Mesenchymal stem cell (in vitro differentiated cells and primary cell): Measurements from ENCODE around the gene CRB1.

Source experiments
- DNase-seq: peaks from one replicate; pipeline ENCODE4 v3.0.0-alpha.2; 2013
- H2AFZ ChIP-seq: one replicate; pipeline ENCODE4 v1.6.1; 2013; ENCODE audit warnings: low read depth, mild to moderate bottlenecking, control low read depth, inconsistent platforms, low read length, moderate library complexity
- H2AK5ac ChIP-seq: 2 replicates; pipeline ENCODE4 v1.6.1; 2013; ENCODE audit warnings: low read length, moderate library complexity, mild to moderate bottlenecking, inconsistent platforms; ENCODE audit not compliant: severe bottlenecking
- H2BK120ac ChIP-seq: one replicate; pipeline ENCODE4 v1.6.1; 2013; ENCODE audit warnings: low read depth, mild to moderate bottlenecking, inconsistent platforms, low read length, moderate library complexity
- H2BK12ac ChIP-seq, 2 experiments: one replicate each; pipeline ENCODE4 v1.6.1; 2013; ENCODE audit warnings: inconsistent platforms in 2 of 2, low read length in 2 of 2, mild to moderate bottlenecking in 2 of 2, moderate library complexity in 2 of 2, control low read depth in 1 of 2
- H2BK15ac ChIP-seq: one replicate; pipeline ENCODE4 v1.6.1; 2013; ENCODE audit warnings: mild to moderate bottlenecking, low read depth, inconsistent platforms; ENCODE audit not compliant: poor library complexity, severe bottlenecking
- H2BK5ac ChIP-seq: 2 replicates; pipeline ENCODE4 v1.6.1; 2013; ENCODE audit warnings: low read depth, mild to moderate bottlenecking, low read length, control low read depth, inconsistent platforms; ENCODE audit not compliant: poor library complexity, severe bottlenecking
- H3K14ac ChIP-seq, 2 experiments: one replicate each; pipeline ENCODE4 v1.6.1; 2013; ENCODE audit warnings: inconsistent platforms in 2 of 2, low read length in 2 of 2, control low read depth in 1 of 2, mild to moderate bottlenecking in 1 of 2, moderate library complexity in 1 of 2
- H3K18ac ChIP-seq, 2 experiments: one replicate each; pipeline ENCODE4 v1.6.1; 2013; ENCODE audit warnings: inconsistent platforms in 2 of 2, low read length in 2 of 2, control low read depth in 1 of 2, low read depth in 1 of 2, mild to moderate bottlenecking in 1 of 2
- H3K23ac ChIP-seq, 2 experiments: one replicate each; pipeline ENCODE4 v1.6.1; 2013; ENCODE audit warnings: inconsistent platforms in 2 of 2, low read length in 2 of 2, mild to moderate bottlenecking in 2 of 2, moderate library complexity in 2 of 2, control low read depth in 1 of 2
- H3K27ac ChIP-seq: 2 replicates; pipeline ENCODE4 v1.5.1; 2013; ENCODE audit warnings: mild to moderate bottlenecking, moderate library complexity, low read length, control low read depth, inconsistent platforms; ENCODE audit not compliant: poor library complexity, severe bottlenecking
- H3K27me3 ChIP-seq, 2 experiments: 2 replicates each; pipeline versions ENCODE4 v1.6.1 to v1.7.0; 2013; ENCODE audit warnings: low read length in 2 of 2, mild to moderate bottlenecking in 2 of 2, moderate library complexity in 2 of 2, control low read depth in 1 of 2, inconsistent platforms in 1 of 2; ENCODE audit not compliant: control insufficient read depth in 1 of 2, insufficient read depth in 1 of 2
- H3K36me3 ChIP-seq, 2 experiments: 2 replicates each; pipeline versions ENCODE4 v1.6.1 to v1.7.0; 2013; ENCODE audit warnings: low read length in 2 of 2, control low read depth in 1 of 2, inconsistent platforms in 1 of 2, low read depth in 1 of 2, mild to moderate bottlenecking in 1 of 2; ENCODE audit not compliant: insufficient read depth in 2 of 2, control insufficient read depth in 1 of 2
- H3K4ac ChIP-seq, 2 experiments: one replicate each; pipeline ENCODE4 v1.6.1; 2013; ENCODE audit warnings: inconsistent platforms in 2 of 2, low read length in 2 of 2, mild to moderate bottlenecking in 2 of 2, moderate library complexity in 2 of 2, control low read depth in 1 of 2, low read depth in 1 of 2
- H3K4me1 ChIP-seq: 2 replicates; pipeline ENCODE4 v1.6.1; 2013; ENCODE audit warnings: low read depth, low read length, control low read depth; ENCODE audit not compliant: control insufficient read depth, insufficient read depth
- H3K4me2 ChIP-seq: 2 replicates; pipeline ENCODE4 v1.6.1; 2013; ENCODE audit warnings: low read length, mild to moderate bottlenecking, inconsistent platforms; ENCODE audit not compliant: poor library complexity, severe bottlenecking
- H3K4me3 ChIP-seq, 2 experiments: 2 replicates each; pipeline versions ENCODE4 v1.5.1 to v1.7.0; 2013; ENCODE audit warnings: low read length in 2 of 2, mild to moderate bottlenecking in 2 of 2, control low read depth in 1 of 2, low read depth in 1 of 2; ENCODE audit not compliant: insufficient read depth in 1 of 2
- H3K79me1 ChIP-seq: replicated peaks from 2 replicates; pipeline ENCODE4 v1.6.1; 2013; ENCODE audit warnings: mild to moderate bottlenecking, control low read depth, low read length, inconsistent platforms; ENCODE audit not compliant: poor library complexity, severe bottlenecking
- H3K9ac ChIP-seq: 2 replicates; pipeline ENCODE4 v1.7.0; 2013; ENCODE audit warnings: mild to moderate bottlenecking, low read length, moderate library complexity
- H3K9me3 ChIP-seq: 2 replicates; pipeline ENCODE4 v1.7.0; 2013; ENCODE audit warnings: mild to moderate bottlenecking, low read length; ENCODE audit not compliant: control insufficient read depth
- H4K8ac ChIP-seq: one replicate; pipeline ENCODE4 v1.6.1; 2013; ENCODE audit warnings: inconsistent platforms, mild to moderate bottlenecking, low read length, moderate library complexity
- H4K91ac ChIP-seq: one replicate; pipeline ENCODE4 v1.6.1; 2013; ENCODE audit warnings: mild to moderate bottlenecking, low read length, inconsistent platforms
- WGBS: methylation state at CpG from one replicate; pipeline ENCODE4 v1.1.7; 2013; ENCODE audit warnings: mixed read lengths; 5-methylcytosine and 5-hydroxymethylcytosine counted together

Gene CRB1

DNA sequence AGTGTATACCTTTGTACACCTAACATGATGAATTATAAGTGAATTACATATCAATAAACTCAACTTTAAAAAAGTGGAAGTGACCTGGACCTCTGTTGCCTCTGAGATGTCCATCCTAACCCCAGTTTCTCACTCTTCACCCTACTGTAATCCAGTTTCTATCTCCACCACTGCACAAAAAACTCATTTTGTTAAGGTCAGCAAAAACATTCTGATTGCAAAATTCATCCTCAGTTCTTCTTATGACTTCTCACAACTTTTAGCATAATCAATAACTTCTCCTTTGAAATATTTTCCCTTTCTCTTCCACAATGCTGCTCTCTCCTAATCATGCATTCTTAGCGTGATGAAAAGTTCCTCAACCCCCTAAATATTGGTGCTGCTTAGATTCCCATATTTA lies 129.8 kb downstream of the CRB1 start:
- Histone ChIP-seq H2BK120ac (no peak overlapping the region), H2BK5ac (no peak overlapping the region), H2AK5ac (no peak overlapping the region), H3K4ac (no peak overlapping the region), H3K9ac (no peak overlapping the region), H3K14ac (no peak overlapping the region), H3K4me3 (no peak overlapping the region), H2AFZ (no peak overlapping the region), H4K91ac (no peak overlapping the region), H3K4me1 (no peaks in the 10 kb centered on the region), H3K27ac (no peak overlapping the region), H3K27me3 (no peaks in the 10 kb centered on the region), H3K23ac (no peak overlapping the region), H2BK12ac (no peak overlapping the region), H2BK15ac (no peak overlapping the region), H3K36me3 (no peaks in the 10 kb centered on the region), H3K9me3 (no peaks in the 10 kb centered on the region), H4K8ac (no peak overlapping the region), H3K18ac (no peak overlapping the region), H3K4me2 (no peak overlapping the region), H3K79me1 (no peaks in the 10 kb centered on the region)
- no peak for DNase-seq
- 100% methylated on average over 1 of the region's 1 CpG for WGBS

DNA sequence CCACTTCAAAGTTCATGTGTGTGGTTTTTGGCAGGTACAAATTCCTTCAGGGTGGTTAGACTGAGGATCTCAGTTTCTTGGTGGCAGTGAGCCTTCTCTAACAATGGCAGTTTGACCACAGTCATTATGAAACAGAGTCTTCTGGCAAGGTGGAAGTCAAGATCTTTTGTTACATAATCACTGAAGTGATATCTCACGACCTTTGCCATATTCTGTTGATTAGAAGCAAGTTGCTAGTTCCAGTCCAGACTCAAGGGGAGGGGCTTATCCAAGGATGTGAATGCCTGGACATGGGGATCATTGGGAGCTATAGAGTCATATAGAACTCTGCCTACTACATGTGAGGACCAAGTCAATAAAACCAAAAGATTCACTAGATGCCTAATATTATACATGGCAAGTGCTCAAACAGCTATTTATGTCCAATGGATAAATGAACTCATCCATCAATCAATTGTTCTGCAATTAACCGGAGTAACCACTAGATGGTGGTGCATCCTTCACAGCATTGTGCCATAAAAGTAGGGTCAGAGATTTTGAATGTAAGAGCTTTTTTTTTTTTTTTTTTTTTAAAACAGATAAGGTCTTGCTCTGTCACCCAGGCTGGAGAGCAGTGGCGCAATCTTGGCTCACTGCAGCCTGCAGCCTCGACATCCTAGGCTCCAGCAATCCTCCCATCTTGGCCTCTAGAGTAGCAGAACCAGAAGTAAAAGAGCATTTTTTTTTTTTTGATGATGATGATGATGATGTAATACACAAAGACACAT lies 131.9 kb downstream of the CRB1 start:
- H3K9me3 ChIP-seq: no peaks in the 10 kb centered on the region
- H4K8ac ChIP-seq: no peak overlapping the region
- H3K14ac ChIP-seq: no peak overlapping the region
- no peak overlapping the region for H4K91ac ChIP-seq
- H2BK15ac ChIP-seq: no peak overlapping the region
- no peak overlapping the region for H2AFZ ChIP-seq
- H3K4ac ChIP-seq: no peak overlapping the region
- no peak overlapping the region for H3K4me2 ChIP-seq
- no peak overlapping the region for H2BK120ac ChIP-seq
- no peak overlapping the region for H3K9ac ChIP-seq
- H3K36me3 ChIP-seq: no peaks in the 10 kb centered on the region
- no peaks in the 10 kb centered on the region for H3K27me3 ChIP-seq
- 20% methylated on average over 4 of the region's 4 CpGs for WGBS
- H3K4me1 ChIP-seq: no peaks in the 10 kb centered on the region
- H3K18ac ChIP-seq: no peak overlapping the region
- H3K27ac ChIP-seq: no peak overlapping the region
- no peak overlapping the region for H3K23ac ChIP-seq
- no peak overlapping the region for H3K4me3 ChIP-seq
- DNase-seq: peak; percentile 68
- no peaks in the 10 kb centered on the region for H3K79me1 ChIP-seq
- H2BK5ac ChIP-seq: no peak overlapping the region
- H2BK12ac ChIP-seq: no peak overlapping the region
- H2AK5ac ChIP-seq: no peak overlapping the region

DNA sequence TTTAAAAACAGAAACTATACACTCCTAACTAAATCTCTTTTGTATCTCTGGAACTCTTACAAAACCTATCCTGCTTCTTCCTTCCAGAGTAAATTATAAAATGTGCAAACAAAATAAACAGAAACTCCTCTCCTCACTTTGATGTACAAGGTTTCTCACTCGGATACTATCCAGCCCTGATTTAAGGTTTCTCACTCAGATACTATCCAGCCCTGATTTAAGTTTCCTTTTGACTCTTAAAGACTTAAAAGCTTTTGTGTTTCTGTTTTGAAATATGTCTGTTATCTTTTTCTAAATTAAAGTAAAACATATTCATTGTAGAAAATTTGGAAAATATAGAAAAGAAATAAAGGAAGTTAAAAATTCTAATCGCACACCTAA lies 132.5 kb downstream of the CRB1 start:
- no peak overlapping the region for H2BK5ac ChIP-seq
- H2AFZ ChIP-seq: no peak overlapping the region
- H2BK12ac ChIP-seq: no peak overlapping the region
- no peaks in the 10 kb centered on the region for H3K27me3 ChIP-seq
- no peak overlapping the region for H3K27ac ChIP-seq
- no peak overlapping the region for H4K91ac ChIP-seq
- no peak overlapping the region for H2AK5ac ChIP-seq
- no peaks in the 10 kb centered on the region for H3K9me3 ChIP-seq
- H3K18ac ChIP-seq: no peak overlapping the region
- no peaks in the 10 kb centered on the region for H3K36me3 ChIP-seq
- DNase-seq: no peak
- H3K9ac ChIP-seq: no peak overlapping the region
- no peak overlapping the region for H3K14ac ChIP-seq
- no peaks in the 10 kb centered on the region for H3K4me1 ChIP-seq
- no peak overlapping the region for H3K4me2 ChIP-seq
- WGBS: 75% methylated on average over 1 of the region's 2 CpGs
- no peak overlapping the region for H2BK15ac ChIP-seq
- H3K23ac ChIP-seq: no peak overlapping the region
- H4K8ac ChIP-seq: no peak overlapping the region
- H3K79me1 ChIP-seq: no peaks in the 10 kb centered on the region
- no peak overlapping the region for H3K4ac ChIP-seq
- H2BK120ac ChIP-seq: no peak overlapping the region
- H3K4me3 ChIP-seq: no peak overlapping the region

DNA sequence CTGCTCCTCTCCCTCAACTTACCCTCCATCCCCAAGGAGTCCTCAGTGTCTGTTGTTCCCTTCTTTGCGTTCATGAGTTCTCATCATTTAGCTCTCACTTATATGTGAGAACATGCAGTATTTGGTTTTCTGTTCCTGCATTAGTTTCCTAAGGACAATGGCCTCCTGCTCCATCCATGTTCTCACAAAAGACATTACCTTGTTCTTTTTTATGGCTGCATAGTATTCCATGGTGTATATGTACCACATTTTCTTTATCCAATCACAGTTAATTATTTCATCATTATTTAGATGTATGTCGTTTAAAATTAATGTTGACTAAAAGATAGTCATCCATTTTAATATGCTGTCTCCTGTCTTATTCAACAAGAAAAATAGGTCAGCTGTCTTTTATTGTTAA lies 134.1 kb downstream of the CRB1 start:
- no peaks in the 10 kb centered on the region for H3K79me1 ChIP-seq
- no CpG with 5 or more reads among the region's 2 CpGs for WGBS

More for the DNA sequence above, 134.1 kb downstream of the CRB1 start:
- no peaks in the 10 kb centered on the region for H3K9me3 ChIP-seq
- no peak overlapping the region for H2BK15ac ChIP-seq
- no peak overlapping the region for H3K18ac ChIP-seq
- H3K9ac ChIP-seq: no peak overlapping the region
- no peaks in the 10 kb centered on the region for H3K27me3 ChIP-seq
- no peak overlapping the region for H3K4ac ChIP-seq
- no peak overlapping the region for H2BK120ac ChIP-seq
- no peaks in the 10 kb centered on the region for H3K4me1 ChIP-seq
- no peak overlapping the region for H3K4me3 ChIP-seq
- H2BK5ac ChIP-seq: no peak overlapping the region
- DNase-seq: no peak
- no peak overlapping the region for H4K8ac ChIP-seq
- no peak overlapping the region for H4K91ac ChIP-seq
- H2AFZ ChIP-seq: no peak overlapping the region
- H3K14ac ChIP-seq: no peak overlapping the region
- H3K36me3 ChIP-seq: no peaks in the 10 kb centered on the region
- no peak overlapping the region for H2BK12ac ChIP-seq
- no peak overlapping the region for H3K4me2 ChIP-seq
- no peak overlapping the region for H2AK5ac ChIP-seq
- H3K27ac ChIP-seq: no peak overlapping the region
- H3K23ac ChIP-seq: no peak overlapping the region
